ENCODE results near the gene CRYBG2.
"Not testable (repeated sequence)": the region's sequence is repeated elsewhere in the genome, so short reads cannot be mapped to it uniquely, and the experiment has no call there.

Gene CRYBG2

DNA sequence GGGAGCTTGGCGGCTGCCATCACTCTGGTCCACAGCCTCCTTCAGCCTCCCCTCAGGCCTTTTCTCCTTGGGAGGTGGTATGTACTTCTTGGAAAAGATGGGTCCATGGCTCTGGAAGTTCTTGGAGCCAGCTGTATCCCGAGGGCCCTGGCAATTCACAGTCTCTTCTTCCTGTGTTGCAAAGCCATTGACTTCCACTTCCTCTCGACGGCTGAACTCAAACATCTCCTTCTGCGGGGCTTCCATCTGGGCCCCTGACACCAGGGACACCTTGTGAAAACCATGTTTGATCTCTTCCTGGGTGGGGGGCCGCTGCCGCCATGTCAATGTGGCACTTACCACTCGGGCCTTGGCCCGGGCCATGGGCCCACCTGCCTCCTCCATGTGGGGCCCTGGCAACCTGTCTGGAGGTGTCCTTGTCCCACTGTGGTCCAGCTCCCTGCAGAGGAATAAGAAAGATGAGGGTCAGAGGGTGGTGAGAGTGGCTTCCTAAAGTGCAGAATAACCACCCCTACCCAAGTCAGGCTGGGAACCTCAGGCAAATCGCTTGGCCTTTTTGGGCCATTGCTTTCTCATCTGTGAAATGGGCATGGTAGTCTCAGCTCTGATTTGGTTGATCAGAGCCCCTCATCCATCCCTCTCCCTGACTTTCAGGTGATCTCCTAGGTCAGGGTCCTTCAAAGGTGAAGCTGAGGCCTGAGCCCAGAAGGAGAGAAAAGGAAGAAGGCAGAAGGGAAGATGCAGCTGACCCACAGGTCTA, 7.5 kb downstream of the CRYBG2 start:
- no peak for DNase-seq

DNA sequence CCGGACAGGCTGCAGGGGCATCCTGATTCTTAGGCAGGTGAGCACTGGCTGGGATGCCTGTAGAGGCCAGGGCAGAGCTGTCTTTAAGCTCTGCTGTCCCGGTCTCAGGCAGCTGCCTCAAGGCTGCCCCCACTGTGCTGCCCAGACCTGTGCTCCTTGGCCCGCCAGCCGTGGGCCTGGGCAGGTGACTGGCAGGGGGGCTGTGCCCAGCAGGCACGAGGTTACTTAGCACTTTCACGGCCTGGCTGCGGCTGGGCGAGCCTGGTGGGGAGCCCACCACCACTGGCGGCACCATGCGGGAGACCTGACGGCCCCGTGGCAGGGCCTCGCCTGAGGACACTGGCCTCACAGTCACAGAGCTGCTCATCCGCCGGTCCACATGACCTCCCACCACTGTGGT, 8.2 kb downstream of the CRYBG2 start:
- no peak for DNase-seq

DNA sequence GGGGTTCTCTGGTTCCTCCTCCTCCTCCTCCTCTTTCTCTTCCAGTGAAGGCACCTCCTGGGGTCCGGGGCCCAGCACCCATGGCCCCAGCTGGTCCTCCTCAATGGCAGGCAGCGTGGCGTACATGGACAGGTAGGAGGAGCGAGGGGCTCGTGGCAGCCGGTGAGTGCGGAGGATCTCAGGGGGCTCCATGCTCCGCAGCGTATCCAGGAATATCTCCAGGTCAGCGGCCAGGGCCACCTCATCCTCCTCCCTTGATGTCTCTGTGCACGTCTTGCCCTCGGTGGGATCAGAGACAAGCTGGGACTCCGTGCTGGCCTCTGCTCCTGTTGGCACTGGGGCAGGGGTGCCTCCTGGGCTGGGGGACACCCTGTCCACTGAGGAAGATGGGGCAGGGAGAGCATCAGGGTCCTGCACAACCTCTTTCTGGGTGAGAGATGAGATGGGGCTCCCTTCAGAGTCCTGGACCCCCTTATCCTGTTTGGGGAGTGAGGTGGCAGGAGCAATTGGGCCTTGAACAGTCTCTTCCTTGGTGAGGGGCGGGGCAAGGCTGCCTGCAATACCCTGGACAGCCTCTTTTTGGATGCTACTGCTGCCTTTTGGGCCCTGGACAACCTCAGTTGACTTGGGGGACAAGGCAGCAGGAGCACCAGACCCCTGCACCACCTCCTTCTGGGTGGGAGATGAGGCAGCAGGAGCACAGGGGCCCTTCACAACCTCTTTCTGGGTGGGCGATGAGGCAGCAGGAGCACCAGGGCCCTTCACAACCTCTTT, 9.6 kb downstream of the CRYBG2 start:
- DNase-seq, result no peak

DNA sequence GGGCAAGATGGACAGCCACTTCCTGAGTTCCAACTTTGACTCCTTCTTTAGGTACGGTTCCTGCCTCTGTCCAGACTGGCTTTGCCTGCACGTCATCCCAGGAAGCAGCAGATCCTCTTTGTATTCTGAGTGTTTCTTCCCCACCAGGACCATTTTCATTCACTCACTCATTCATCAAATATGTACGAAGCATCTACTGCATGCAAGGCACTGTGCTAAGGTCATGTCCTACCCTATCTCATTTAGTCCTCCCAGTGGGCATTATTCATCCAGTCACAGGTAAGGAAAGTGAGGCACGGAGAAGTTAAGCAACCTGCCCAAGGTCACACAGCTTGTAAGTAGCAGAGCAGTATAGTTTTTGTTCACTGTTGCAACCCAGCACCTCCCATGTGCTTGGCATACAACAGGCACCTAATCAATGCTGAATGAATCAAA, 13.9 kb downstream of the CRYBG2 start:
- DNase-seq, result no peak

DNA sequence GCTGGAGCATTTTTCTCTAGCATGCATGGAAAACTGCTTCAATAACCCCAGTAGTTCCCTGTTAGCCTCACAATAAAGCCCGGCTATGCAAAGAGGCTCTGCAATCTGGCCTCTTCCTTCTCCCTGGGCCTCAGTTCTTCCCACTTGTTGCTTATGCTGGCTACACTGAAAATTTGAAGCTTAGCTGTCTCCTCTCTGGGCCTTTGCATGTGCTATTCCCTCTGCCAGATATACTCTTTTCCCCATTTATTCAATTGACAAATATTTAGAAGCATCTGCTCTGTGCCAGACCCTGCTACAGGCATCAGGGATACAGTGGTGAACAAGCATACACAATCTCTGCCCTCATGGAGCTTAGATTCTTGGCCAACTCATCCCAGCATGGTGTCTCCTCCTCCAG, 15.3 kb downstream of the CRYBG2 start:
- DNase-seq, result no peak

DNA sequence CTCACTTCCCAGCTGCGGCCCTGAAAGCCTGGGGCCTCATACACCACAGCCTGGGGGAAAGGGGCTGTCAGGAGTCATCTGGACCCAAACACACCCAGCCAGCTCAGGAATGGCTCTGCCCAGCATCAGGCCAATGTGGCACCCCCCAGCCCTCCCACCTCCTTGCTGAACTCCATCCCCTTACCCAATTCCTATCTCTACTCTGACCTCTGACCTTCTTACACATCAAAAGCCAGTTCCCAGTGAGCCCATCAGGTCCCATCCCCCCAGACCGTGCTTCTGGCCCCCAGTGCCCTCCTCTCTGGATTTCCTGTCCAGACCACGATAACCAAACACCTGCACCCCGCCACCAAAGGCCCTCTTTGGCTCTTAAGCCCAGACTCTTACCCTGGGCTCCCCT, 16.3 kb downstream of the CRYBG2 start:
- DNase-seq, result no peak

DNA sequence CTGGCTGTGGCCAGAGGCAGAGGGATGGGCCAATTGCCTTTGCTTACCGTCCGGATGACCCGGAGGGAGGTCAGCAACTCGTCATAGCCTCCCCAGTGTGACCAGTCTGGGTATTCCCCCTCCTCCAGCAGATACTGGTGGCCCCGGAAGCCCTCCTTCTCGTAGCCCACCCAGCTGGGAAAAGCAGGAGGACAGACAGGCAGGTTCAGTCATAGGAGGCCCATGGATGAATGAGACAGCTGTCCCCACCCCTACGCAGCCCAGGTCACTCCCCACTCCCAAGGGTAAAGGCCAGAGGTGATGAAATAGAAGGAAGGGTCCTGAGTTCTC, 16.8 kb downstream of the CRYBG2 start:
- no peak for DNase-seq

DNA sequence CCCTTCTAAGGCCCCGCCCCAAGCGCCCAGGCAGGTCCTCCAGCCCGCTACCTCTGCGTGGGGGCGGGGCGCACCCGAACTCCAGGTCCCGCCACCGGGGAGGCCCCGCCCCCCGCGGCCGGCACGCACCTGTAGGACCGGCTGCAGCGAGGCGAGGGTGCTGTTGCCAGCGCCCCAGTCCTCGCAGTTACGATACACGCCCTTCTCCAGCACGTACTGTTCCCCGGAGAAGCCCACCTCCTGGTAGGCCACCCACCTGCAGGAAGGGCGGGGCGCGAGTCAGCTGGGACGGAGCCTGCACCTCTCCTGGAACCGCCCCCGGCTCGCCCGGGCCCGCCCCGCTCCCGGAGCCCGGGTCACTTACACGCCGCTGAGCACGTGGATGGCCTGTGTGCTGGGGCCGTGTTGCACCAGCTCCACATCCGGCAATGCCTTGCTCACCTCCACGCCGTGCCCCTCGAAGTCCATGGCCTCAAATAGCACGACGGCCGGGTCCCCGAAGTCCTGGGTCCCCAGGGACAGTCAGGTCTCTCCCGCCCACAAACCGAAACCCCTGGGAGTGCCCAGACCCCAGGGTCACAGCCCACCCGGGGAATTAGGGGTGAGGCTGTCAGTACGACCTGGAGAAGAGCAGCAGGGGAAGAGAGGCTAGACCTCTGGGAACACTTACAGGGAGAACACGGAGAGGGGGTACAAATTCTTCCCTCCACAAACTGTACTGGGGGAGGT, 17.3 kb downstream of the CRYBG2 start:
- DNase-seq, result peak; percentile 87 to 91

DNA sequence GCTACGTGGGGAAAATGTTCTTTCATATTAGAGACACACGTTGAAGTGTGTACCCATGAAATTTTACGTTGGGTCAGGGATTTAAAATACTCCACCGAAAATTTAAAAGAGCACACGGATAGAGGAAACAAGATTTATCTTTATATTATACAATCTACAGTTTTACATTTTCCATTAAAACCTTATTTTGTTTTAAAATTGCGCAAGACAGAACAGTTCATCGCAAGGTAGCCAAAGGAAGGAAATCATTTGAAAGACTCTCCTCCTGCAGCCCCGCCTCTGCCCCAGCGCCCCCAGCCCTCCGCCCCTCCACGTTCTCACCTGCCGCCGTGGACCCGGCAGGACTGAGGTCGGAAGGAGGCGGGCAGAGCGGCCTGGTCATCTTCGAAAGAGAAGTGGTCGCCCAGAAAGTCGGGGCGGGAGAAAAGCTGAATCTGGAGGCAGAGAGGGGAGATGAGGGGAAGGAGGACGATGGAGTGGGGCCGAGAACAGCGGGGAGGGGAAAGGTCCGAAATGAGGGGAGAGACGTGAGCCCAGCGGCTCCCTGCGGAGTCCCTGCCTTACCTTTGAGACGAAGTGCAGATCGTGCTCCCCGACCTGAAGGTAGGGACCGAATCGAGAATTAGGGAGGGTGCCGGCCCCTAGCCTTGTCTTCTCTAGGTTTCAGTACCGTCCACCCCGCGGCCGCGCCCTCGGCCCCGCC, 18.0 kb downstream of the CRYBG2 start:
- DNase-seq, result no peak

DNA sequence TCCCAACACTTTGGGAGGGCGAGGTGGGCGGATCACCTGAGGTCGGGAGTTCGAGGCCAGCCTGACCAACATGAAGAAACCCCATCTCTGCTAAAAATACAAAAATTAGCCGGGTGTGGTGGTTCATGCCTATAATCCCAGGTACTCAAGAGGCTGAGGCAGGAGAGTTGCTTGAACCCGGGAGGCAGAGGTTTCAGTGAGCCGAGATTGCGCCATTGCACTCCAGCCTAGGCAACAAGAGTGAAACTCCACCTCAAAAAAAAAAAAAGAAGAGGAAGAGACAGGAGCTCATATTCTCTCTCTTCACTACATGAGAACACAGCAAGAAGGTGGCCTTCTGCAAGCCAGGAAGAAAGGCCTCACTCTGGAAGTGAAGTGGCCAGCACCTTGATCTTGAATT, 20.6 kb downstream of the CRYBG2 start:
- DNase-seq, result not testable (repeated sequence)

DNA sequence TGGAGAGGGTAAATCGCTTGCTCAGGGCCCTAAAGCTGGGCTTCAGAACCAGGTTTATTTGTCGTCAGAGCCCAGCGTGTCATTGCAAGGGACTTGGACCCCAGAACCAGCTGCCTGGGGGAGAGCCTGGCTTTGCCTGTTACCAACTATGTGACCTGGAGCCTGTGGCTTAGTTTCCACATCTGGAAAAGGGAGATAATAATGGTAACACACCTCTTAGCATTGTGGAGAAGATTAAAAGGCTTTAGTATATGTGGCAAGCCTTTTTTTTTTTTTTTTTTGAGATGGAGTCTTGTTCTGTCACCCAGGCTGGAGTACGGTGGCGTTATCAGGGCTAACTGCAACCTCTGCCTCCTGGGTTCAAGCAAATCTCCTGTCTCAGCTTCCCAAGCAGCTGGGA, 23.7 kb downstream of the CRYBG2 start:
- no peak for DNase-seq

DNA sequence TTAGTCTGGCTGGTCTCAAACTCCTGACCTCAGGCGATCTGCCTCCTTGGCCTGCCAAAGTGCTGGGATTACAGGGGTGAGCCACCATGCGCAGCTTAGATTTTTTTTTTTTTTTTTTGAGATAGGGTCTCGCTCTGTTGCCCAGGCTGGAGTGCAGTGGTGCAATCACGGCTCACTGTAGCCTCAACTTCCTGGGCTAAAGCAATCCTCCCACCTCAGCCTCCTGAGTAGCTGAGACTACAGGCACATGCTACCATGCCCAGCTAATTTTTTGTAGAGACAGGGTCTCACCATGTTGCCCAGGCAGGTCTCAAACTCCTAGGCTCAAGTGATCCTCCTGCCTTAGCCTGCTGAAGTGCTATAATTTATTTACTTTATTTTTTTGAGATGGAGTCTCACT, 24.6 kb downstream of the CRYBG2 start:
- not testable (repeated sequence) for DNase-seq

DNA sequence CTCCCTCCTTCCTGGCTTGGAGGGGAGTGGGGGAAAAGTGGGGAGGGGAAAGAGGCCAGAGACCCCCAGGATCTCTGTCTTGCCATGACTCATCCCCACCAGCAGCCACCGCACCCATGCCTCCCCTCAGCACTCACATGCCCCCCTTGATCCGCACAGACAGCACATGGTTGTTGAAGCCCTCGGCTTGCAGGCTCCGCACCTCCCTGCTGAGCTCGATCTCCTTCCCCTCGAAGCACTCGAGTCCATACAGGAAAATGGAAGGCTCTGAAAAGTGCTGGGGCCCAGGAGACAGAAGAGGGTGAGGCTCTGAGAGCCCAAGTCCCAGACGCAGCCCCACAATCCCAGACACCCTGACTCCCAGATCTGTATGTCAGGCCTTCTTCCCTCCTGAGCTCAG, 25.3 kb downstream of the CRYBG2 start:
- DNase-seq, result no peak

DNA sequence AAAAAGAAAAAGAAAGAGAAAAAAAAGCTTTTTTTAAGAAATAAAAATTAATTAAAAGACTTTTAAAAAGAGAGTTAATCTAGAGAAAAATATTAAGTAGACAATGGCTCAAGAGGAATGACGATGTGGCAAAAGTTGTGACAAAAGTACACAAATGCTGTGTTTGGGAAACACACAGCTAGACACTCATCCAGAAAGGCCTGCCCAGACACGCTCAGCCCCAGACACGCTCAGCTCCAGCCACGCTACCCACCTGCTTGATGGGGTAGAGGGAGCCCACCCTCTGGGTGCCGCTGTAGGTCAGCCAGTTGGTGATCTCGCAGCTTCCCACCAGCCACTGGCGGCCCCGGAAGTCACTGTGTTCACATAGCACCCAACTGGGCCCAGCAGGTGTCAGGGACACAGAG, 26.0 kb downstream of the CRYBG2 start:
- DNase-seq, result no peak

DNA sequence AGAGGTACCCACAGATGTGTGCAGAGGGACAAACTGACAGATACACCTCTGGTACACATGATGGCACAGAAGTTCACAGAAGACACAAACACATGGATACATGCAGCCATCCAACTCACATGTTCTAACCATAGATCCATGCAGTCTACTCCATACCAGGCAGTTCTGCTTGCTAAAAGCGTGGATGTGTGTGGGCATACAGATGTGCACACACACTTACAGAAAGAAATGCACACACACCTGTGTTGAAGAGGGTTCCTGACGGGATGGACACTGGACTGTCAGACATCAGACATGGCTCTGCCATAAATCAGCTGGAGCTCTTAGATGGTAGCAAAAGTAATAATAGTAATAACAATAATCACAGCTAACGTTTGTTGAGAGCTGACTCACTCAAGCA, 29.4 kb downstream of the CRYBG2 start:
- no peak for DNase-seq

DNA sequence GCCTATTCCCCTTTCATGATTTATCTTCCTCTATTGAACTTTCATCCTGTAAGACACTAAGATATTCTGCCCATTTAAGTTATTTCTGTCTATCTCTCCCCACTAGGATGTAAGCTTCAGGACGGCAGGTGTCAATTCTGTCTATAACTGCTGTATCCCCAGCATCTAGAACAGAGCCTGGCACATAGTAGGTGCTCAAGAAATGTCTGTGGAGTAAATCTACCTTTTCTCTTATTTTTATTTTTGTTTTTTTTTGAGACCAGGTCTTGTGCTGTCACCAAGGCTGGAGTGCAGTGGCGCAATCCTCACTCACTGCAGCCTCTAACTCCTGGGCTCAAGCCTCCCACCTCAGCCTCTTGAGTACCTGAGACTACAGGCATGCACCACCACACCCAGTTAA, 30.5 kb downstream of the CRYBG2 start:
- no peak for DNase-seq

DNA sequence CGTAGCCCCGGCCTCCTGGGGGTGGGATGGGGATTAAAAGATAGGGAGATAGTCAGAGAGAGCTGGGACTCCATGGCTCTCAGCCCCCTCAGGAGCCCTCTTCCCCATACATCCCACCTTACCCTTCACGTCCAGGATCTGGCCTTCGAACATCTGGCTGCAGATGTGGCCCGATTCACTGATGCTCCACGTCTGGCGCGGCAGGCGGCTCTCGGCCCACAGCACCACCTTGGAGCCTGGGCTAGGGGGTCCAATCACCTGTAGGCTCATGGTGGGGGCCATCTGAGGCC, 31.9 kb downstream of the CRYBG2 start:
- DNase-seq, result no peak

DNA sequence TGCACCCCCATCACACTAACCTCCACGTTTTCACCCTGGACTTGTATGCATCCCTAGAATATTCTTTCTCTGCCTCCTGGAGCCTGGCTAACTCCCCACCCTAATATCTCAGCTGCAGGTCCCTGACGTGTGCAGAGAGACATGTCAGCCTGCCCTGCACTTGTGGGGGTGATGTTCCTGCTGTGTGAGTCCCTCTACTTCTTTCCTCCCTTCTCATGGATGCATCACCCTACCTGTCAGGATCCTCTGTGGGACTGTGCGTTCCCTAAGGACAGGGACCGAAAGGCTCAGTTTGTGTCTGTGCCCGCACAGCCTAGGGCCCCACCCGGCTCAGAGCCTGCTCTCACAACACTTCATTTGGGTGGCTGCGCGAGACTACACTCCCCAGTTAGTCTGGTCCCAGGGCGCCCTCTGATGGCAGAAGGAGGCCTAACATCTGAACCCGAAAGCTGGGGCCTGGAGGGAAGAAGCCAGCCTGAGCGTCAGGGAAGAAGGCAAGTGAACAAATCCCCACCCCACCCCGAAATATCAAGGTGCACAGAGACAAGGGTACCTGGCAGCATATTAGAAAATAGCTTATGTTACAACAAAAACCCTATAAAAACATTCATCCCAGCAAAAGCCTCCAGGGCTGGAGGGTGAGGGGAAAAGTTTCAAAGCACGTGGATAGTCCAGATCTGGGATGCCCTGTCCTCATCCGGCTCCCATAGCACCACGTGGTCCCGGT, 32.5 kb downstream of the CRYBG2 start:
- DNase-seq, result peak; percentile 92 to 99

DNA sequence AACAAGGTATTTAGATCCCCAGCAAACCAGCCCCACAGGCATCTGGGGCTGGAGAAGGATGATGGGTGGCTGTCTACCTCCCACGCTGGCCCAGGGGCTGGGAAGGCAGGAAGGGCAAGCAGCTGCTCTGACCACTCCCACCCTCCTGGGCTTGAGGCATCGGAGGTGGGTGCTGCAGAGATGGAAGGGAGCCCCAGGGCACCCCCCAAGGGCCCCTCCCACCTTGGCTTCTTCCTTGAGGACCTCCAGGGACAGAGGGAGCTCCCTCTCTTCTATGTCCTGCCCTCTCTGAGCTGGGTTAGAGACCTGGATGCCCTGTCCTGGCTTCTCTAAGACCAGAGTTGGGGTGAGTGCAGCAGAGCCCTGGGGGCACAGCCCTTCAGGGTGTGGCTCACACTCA, 33.0 kb downstream of the CRYBG2 start:
- DNase-seq, result no peak

DNA sequence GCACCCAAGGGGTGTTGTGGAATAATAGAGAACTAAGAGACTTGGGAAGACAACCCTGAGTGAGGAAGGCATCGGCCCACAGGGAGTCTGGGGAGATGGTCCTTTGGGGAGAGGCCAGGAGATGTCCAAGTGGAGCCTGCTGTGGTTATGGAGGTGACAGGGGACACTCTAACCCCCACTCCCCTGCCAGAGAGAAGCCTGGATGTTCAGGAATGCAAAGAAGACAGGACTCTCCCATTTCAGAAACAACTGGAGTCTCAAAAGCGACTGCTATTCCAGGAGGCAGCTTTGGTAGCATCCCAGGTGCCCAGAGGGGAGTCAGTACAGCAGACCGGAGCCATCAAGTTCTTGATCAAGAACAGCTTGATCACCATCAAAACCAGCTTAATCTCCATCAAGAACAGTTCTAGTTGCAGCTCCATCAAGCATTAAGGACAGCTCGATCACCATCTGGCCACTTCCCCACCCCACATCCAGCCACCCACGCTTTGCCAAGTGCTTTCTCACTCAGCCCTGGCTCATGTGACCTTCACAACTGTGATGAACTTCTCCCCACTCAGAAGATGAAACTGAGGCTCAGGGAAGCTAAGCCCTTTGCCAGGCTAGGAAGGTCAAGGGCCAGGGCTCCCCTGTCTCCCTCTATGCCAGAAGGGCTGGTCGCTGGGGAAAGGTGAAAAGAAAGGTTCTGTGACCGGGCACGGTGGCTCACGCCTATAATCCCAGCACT, 35.4 kb downstream of the CRYBG2 start:
- peak in 1 of 2 donors; percentile 46 for DNase-seq

DNA sequence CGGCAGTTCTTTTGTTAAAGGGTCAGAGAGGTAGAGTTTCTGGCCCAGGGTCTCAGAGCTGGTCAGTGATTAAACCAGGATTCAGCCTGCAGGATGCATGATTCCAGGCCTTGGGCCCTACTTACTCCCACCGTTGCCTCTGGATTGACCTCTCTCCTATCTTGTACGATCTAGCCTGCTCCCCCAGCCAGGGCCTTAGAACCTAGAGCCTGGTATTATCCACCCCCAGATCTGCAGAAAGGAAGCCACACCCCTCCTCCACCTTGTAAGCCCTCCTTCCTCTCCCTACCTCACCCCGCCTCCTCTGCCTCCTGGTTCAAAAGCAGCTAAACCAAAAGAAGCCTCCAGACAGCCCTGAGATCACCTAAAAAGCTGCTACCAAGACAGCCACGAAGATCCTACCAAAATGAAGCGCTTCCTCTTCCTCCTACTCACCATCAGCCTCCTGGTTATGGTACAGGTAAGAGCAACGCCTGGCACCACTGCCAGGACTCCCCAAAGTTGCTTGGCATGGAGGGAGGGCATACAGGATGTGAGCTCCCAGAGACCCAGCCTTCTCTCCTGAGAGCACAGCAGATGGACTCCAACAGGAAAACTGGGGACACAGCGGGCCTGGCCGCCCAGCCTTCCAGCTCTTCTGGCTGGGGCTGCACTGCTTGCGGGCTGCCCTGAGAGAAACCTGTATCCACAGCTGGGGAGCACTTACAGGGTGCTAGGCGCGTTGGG, 36.2 kb downstream of the CRYBG2 start, which contains the start of gene CD52:
TSS of gene CD52 (plus strand) at position 347 of the 726 bp plus-strand sequence. CDS start at position 407, 60 bp downstream.
- peak; percentile 79 to 83 for DNase-seq

Measured in activated CD4-positive, alpha-beta T cell treated with anti-CD3 and anti-CD28 coated beads for 4 hours (primary cell).